ENCODE results near the gene LCA5. TPM values are rescaled to one million over a fixed set of nuclear protein-coding genes. Genes with fewer than 3 reads are reported as not detected.

The LCA5 gene
- total and polyA plus RNA-seq, 2 donors (not counting 1 experiment from before 2014, with no cell fraction given): 0.12 to 0.91 TPM

DNA sequence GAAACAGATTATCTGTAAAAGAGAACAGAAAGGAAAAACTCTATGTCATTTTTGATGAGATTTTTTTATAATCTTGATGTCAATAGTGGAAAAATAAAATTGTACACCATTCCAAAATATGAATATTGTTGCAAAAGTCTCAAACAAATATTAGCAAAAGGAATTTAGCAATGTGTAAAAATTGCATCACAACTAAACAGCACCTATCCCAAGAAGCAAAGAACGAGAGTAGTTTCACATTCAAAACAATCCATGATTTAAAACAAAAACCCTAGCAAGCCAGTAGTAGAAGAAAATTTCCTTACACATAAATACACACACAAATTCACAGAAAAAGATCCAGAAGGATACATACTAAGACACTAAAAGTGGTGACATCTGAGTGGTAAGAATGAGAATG is 38.4 kb downstream of the LCA5 start:
- DNase-seq (no peak), ATAC-seq (ENCODE audit: low read depth) (no peak)
- Mint-ChIP-seq H3K9me3 (ENCODE audit: insufficient read depth) (no peaks in the 10 kb centered on the region), H3K4me3 (no peak overlapping the region), H3K4me1 (no peaks in the 10 kb centered on the region), H3K27ac (no peak overlapping the region), H3K27me3 (no peaks in the 10 kb centered on the region)
- intact Hi-C loops (cut with micrococcal nuclease): no loop called here
- no peaks in the 10 kb centered on the region for H3K36me3 ChIP-seq (replicated peaks in 1 of 2; ENCODE audit: control extremely low read depth in 1 of 2, control insufficient read depth in 1 of 2, extremely low read depth in 1 of 2, insufficient read depth in 2 of 2, low read length in 1 of 2)
- ChIA-PET CTCF (interaction anchor here (0.9 kb wide), 1 partner anchor 16 kb away, joined by 4 read pairs; no protein-coding TSS in a partner anchor), POLR2A (no interaction called here)
- no peak overlapping the region for H3K4me3 ChIP-seq (ENCODE audit: control extremely low read depth in 1 of 5, extremely low read depth in 1 of 5, insufficient read depth in 1 of 5, low read depth in 2 of 5, low read length in 4 of 5)
- no peak for TF ChIP-seq EZH2 (IDR thresholded peaks at IDR 0.05; ENCODE audit: borderline replicate concordance, insufficient read depth, low read depth, low read length, poor library complexity, severe bottlenecking)
- TF ChIP-seq, protein P1, sequence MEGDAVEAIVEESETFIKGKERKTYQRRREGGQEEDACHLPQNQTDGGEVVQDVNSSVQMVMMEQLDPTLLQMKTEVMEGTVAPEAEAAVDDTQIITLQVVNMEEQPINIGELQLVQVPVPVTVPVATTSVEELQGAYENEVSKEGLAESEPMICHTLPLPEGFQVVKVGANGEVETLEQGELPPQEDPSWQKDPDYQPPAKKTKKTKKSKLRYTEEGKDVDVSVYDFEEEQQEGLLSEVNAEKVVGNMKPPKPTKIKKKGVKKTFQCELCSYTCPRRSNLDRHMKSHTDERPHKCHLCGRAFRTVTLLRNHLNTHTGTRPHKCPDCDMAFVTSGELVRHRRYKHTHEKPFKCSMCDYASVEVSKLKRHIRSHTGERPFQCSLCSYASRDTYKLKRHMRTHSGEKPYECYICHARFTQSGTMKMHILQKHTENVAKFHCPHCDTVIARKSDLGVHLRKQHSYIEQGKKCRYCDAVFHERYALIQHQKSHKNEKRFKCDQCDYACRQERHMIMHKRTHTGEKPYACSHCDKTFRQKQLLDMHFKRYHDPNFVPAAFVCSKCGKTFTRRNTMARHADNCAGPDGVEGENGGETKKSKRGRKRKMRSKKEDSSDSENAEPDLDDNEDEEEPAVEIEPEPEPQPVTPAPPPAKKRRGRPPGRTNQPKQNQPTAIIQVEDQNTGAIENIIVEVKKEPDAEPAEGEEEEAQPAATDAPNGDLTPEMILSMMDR (IDR thresholded peaks at IDR 0.05): no peak
- H3K79me2 ChIP-seq (ENCODE audit: control insufficient read depth, insufficient read depth, low read length): no peaks in the 10 kb centered on the region
- H2AFZ ChIP-seq (ENCODE audit: insufficient read depth, low read depth, low read length, poor library complexity, severe bottlenecking): no peak overlapping the region
- no peaks in the 10 kb centered on the region for H4K20me1 ChIP-seq (ENCODE audit: control insufficient read depth, insufficient read depth, low read length, poor library complexity, severe bottlenecking)
- no CpG with 5 or more reads among the region's 1 CpG for WGBS (ENCODE audit: insufficient coverage)
- no peak overlapping the region for H3K27ac ChIP-seq (ENCODE audit: low read length in 2 of 2)
- H3K9ac ChIP-seq (ENCODE audit: low read length): no peak overlapping the region
- no peaks in the 10 kb centered on the region for H3K4me1 ChIP-seq (ENCODE audit: control insufficient read depth in 2 of 2, insufficient read depth in 2 of 2, low read length in 2 of 2)
- no peaks in the 10 kb centered on the region for H3K27me3 ChIP-seq (replicated peaks in 1 of 4; ENCODE audit: control extremely low read depth in 1 of 4, control insufficient read depth in 3 of 4, insufficient read depth in 4 of 4, low read length in 3 of 4)
- no peak overlapping the region for H3K4me2 ChIP-seq (replicated peaks; ENCODE audit: low read depth, low read length, poor library complexity, severe bottlenecking)
- no peaks in the 10 kb centered on the region for H3K9me3 ChIP-seq (ENCODE audit: control extremely low read depth in 1 of 3, control insufficient read depth in 2 of 3, insufficient read depth in 1 of 3, low read length in 2 of 3)

DNA sequence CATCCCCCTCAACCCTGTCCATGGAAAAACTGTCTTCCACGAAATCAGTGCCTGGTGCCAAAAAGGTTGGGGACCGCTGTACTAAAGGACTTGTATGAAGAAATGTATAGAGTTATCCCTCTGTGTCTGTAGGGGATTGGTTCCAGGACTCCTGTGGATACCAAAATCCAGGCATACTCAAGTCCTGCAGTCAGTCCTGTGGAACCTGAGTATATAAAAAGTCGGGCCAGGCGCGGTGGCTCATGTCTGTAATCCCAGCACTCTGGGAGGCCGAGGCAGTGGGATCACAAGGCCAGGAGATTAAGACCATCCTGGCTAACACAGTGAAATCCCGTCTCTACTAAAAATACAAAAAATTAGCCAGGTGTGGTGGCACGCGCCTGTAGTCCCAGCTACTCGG is 42.0 kb downstream of the LCA5 start:
- no peak overlapping the region for H3K27ac ChIP-seq (ENCODE audit: low read length in 2 of 2)
- Mint-ChIP-seq H3K4me1 (no peaks in the 10 kb centered on the region), H3K27ac (no peak overlapping the region), H3K4me3 (no peak overlapping the region), H3K9me3 (ENCODE audit: insufficient read depth) (no peaks in the 10 kb centered on the region), H3K27me3 (no peaks in the 10 kb centered on the region)
- DNase-seq: no peak
- H3K79me2 ChIP-seq (ENCODE audit: control insufficient read depth, insufficient read depth, low read length): no peaks in the 10 kb centered on the region
- no peaks in the 10 kb centered on the region for H3K36me3 ChIP-seq (replicated peaks in 1 of 2; ENCODE audit: control extremely low read depth in 1 of 2, control insufficient read depth in 1 of 2, extremely low read depth in 1 of 2, insufficient read depth in 2 of 2, low read length in 1 of 2)
- no peaks in the 10 kb centered on the region for H3K27me3 ChIP-seq (replicated peaks in 1 of 4; ENCODE audit: control extremely low read depth in 1 of 4, control insufficient read depth in 3 of 4, insufficient read depth in 4 of 4, low read length in 3 of 4)
- H4K20me1 ChIP-seq (ENCODE audit: control insufficient read depth, insufficient read depth, low read length, poor library complexity, severe bottlenecking): no peaks in the 10 kb centered on the region
- no peak overlapping the region for H2AFZ ChIP-seq (ENCODE audit: insufficient read depth, low read depth, low read length, poor library complexity, severe bottlenecking)
- TF ChIP-seq EZH2 (IDR thresholded peaks at IDR 0.05; ENCODE audit: borderline replicate concordance, insufficient read depth, low read depth, low read length, poor library complexity, severe bottlenecking): no peak
- TF ChIP-seq, protein P1 (IDR thresholded peaks at IDR 0.05): no peak
- no peak overlapping the region for H3K4me2 ChIP-seq (replicated peaks; ENCODE audit: low read depth, low read length, poor library complexity, severe bottlenecking)
- intact Hi-C loops (cut with micrococcal nuclease): no loop called here
- no peak overlapping the region for H3K9ac ChIP-seq (ENCODE audit: low read length)
- no peaks in the 10 kb centered on the region for H3K9me3 ChIP-seq (ENCODE audit: control extremely low read depth in 1 of 3, control insufficient read depth in 2 of 3, insufficient read depth in 1 of 3, low read length in 2 of 3)
- H3K4me1 ChIP-seq (ENCODE audit: control insufficient read depth in 2 of 2, insufficient read depth in 2 of 2, low read length in 2 of 2): no peaks in the 10 kb centered on the region
- 90% methylated on average over 5 of the region's 10 CpGs for WGBS (ENCODE audit: insufficient coverage)
- no peak overlapping the region for H3K4me3 ChIP-seq (ENCODE audit: control extremely low read depth in 1 of 5, extremely low read depth in 1 of 5, insufficient read depth in 1 of 5, low read depth in 2 of 5, low read length in 4 of 5)
- no peak for ATAC-seq (ENCODE audit: low read depth)
- POLR2A ChIA-PET: no interaction called here
- CTCF ChIA-PET: no interaction called here

Measured in B cell (primary cell).